Renal cortex interstitium (tissue), 11 donors: ENCODE measurements around the gene PITPNC1. TPM values are rescaled to one million over a fixed set of nuclear protein-coding genes. Genes with fewer than 3 reads are reported as not detected.
"Not testable (repeated sequence)": the region's sequence is repeated elsewhere in the genome, so short reads cannot be mapped to it uniquely, and the experiment has no call there.

Source experiments
- DNase-seq, 11 donors: peaks; one replicate each; pipeline ENCODE4 v3.0.0-alpha.2; 2013; ENCODE audit warnings: low read depth in 9 of 11, low spot score in 4 of 11; ENCODE audit errors: extremely low read depth in 1 of 11
- polyA plus RNA-seq, 3 donors: library from polyadenylated mRNA; unstranded; fragments of 120-200 nt; gene quantifications; one replicate each; pipeline ENCODE4 v1.2.1, GENCODE V29; 2013; ENCODE audit not compliant: insufficient read length in 3 of 3

Gene PITPNC1
- polyA plus RNA-seq, 3 donors: 19.9 to 26.1 (median 23.7) TPM

GRCh38 chr17:67676305-67676704 lies 299.2 kb downstream of the PITPNC1 start:
- DNase-seq: no peak

DNA sequence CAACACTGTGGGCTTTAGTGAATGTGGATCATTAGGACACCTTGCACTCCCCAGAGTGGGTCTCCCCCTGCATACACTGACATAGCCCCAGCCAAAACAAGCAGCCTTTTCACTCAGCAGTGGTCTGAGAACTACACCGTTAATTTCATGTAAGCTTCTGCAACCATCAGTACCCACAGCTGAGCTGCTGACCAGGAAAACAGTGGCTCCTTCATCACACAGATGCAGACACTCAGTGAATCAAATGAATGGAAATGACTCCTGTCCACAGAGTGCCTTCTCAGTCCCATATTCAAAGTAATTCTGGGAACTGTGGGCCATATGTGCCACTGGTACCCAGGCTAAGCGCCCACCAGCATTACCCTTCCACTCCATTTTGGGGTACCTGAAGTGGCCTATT lies 301.3 kb downstream of the PITPNC1 start:
- DNase-seq: no peak

DNA sequence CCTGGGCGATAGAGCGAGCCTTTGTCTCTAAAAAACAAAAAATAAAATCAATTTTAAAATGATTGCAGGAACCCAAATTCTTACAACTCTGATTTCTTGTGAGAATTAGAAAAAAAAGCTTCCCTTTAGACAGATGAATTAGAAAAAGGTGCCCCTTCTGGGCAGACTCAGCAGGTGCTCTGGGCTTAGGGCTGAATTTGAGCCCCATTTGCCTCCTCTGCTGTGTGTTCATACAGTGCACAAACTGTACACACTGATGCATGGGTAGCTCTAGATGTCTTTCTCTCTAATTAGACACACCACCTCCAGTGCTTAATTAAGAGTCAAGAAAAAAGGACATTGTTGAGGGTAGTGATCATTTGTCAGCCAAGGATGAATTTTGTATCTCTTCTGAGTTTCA lies 302.1 kb downstream of the PITPNC1 start:
- no peak for DNase-seq

GRCh38 chr17:67679721-67680120 lies 302.6 kb downstream of the PITPNC1 start:
- no peak for DNase-seq

- DNase-seq: no peak
These were observed 303.6 kb downstream of the PITPNC1 start for GRCh38 chr17:67680445-67681224.

- no peak for DNase-seq
These were observed 305.1 kb downstream of the PITPNC1 start for GRCh38 chr17:67682196-67682595.

GRCh38 chr17:67685351-67685750 lies 308.3 kb downstream of the PITPNC1 start:
- no peak for DNase-seq

- DNase-seq: no peak
These were observed 309.2 kb downstream of the PITPNC1 start for GRCh38 chr17:67686241-67686640.

GRCh38 chr17:67687511-67687910 lies 310.4 kb downstream of the PITPNC1 start:
- no peak for DNase-seq

DNA sequence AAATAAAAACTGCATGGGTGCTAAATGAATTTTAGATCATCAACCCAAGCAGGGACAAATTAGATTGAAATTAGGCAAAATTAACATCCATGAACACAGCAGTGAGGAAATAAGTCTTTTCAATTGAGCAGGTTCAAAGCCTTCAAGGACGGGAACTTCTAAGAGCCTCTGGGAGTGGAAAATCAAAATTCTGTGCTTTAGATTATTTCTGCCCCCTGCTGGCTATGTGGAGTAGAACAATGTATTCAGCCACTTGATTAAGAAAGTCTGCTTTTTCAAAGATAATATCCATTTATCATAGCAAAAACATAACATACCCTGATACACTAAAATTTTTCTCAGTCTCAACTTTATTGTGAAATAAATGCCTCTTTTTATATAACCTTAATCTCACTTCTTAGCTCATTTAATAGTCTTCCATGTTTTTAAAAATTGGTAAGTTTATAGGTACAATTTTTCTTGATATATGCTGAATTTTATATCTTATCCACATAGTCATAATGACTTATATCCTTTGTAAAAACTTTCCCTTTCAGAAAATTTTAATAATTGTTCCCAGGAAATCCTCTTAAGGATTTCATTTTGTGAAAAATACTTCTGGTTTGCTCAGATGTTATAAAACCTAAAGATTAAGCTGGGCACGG lies 312.6 kb downstream of the PITPNC1 start:
- peak; percentile 37 to 68 (median 55) for DNase-seq

- no peak for DNase-seq
These were observed 316.7 kb downstream of the PITPNC1 start for GRCh38 chr17:67693811-67694210.

GRCh38 chr17:67696347-67696746 lies 319.3 kb downstream of the PITPNC1 start:
- no peak for DNase-seq

DNA sequence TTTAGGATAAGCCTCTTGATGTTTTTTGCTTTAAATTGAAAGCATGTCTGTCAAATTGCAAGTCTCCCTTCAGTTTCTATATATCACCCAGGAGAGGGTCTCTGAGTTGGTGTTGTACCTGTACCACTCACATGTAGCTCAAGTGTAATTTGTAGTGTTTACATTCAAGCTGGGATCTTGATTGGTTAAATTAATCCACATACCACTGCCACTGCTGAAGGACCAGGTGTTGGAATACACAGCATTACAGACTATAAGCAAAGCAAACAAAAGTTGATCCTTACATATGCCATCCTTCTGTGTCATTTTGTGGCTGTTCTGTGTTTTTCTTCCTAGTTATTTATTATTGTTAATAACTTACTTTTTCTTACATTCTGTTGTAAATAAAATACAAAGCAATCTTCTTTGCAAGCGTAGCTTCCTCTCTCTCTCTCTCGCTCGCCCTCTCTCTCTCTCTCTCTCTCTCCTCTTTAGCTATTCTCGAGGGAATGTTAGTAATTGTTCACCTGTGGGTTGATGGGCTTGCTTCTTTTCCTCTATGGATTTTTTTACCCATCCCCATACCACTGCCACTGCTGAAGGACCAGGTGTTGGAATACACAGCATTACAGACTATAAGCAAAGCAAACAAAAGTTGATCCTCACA lies 319.9 kb downstream of the PITPNC1 start:
- no peak for DNase-seq

DNA sequence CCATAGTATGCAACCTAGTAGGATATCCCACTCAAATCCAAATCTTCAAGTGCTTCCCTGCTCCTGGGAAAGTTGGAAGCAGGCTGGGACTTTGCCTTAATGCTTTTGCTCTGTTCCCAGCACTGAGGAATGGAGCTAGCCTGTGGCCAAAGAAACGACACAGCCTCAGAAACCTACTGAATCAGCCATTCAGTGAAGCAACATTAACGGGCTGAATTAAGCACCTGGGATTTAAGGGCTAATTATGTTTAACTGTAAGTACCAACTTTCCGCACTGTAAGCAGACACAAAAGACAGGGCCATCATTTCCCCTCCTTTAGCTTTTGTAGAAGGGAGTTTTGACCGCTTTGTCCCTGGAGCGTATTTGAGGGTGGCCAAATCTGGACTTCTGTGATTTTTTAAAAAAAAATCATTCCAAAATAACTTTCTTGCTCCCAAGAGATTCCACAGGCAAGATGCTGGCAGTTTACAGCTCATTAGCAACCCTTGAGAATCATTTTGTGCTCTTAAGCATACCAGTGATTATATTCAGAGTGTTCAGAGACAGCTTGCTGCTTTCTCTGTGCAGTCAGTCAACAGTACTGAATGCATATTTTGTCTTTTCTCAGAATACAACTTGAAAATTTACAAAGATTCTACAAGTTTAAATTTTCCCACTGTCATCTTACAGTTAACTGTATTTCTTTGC lies 323.1 kb downstream of the PITPNC1 start:
- DNase-seq: no peak

DNA sequence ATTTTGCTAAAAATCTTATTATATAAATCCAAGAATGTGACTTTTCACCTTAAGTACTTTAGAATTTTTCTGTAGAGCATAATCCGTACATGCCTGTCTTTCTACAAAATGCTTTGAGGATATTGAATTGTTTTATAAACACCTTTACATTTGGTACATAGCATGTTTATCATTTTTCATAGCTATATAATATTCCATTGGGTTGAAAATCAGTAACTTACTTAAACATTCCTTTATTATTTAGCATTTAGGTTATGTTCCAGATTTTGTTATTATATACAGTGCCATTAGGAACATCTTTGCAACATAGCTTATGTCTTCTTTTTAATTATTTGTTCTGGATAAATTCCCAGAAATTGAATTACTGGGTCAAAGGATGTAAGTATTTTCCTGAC lies 323.6 kb downstream of the PITPNC1 start:
- DNase-seq: no peak

DNA sequence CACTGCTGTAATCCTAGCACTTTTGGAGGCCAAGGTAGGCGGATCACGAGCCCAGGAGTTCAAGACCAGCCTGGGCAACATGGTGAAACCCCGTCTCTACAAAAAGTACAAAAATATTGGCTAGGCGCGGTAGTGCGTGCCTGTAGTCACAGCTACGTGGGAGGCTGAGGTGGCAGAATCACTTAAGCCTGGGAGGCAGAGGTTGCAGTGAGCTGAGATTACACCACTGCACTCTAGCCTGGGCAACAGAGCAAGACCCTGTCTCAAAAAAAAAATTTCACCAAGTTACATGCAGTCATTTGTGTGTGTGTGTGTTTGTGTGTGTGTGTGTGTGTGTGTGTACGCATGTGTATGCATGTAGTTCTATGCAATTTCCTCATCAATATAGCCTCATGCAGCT lies 325.8 kb downstream of the PITPNC1 start:
- not testable (repeated sequence) for DNase-seq

GRCh38 chr17:67707442-67707841 lies 330.4 kb downstream of the PITPNC1 start:
- DNase-seq: no peak

DNA sequence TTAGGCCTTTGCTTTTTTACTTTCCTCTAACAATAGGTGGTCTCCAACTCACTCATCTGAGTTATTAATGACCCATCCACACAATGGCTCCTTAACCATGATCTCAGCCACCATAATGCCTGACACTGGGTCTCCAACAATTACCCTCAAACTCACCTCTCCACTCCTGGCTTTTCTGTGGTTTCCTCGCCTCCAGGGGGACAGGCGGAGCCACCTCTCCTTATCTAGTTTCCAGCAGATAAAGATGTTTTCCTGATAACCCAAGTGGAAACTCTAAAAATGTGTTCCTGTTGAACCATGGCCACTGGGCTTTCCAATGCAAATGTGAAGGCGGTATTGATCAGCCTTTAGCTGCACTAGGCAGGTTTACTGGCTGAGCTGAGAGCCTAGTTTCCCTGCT lies 331.3 kb downstream of the PITPNC1 start:
- DNase-seq: no peak

DNA sequence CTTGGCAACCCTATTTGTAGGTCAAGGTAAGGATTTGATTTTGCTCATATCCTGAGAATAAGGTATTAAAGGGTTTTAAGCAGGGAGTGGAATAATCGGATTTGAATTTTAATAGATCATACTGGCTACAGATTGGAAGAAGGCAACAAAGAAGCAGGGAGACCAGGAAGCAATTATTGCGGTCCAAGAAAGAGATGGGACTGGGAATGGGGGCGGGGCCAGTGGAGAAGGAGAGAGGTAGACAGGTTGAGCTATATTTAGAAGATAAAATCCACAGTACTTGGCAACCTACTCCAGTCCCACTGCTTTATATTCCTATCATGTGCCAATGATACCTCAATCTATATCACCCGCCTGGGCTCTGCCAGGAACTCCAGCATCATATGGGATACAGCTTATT lies 334.8 kb downstream of the PITPNC1 start:
- no peak for DNase-seq

DNA sequence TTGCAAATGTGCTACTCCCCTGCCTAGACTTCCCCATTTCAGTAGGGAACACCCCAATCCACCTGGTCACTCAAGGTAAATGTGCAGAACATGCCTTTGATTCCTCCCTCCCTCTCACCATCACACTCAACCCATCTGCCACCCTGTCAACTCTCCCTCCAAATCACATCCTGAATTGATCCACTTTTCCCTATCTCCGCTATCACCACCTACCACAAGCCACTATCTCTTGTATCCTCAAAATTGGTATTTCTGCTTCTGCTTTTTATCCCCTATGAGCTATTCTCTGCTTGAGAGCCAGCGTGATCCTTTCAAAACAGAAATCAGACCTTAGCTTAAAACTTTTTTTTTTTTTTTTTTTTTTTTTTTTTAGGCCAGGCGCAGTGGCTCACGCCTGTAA lies 335.3 kb downstream of the PITPNC1 start:
- DNase-seq: no peak
